Lower leg skin (tissue), 3 donors: ENCODE results near the gene ZC3H18.

Experiments
- CTCF ChIP-seq, 3 donors: fragments of 450-650 bp; IDR thresholded peaks; one replicate each; pipeline ENCODE4 v1.5.1; 2016; ENCODE audit warnings: antibody characterized with exemption in 3 of 3, mild to moderate bottlenecking in 3 of 3, moderate library complexity in 2 of 3
- POLR2A ChIP-seq, 2 donors: fragments of 450-650 bp; IDR thresholded peaks; one replicate each; pipeline ENCODE4 v1.6.1; 2016 to 2017; ENCODE audit warnings: antibody characterized with exemption in 2 of 2, mild to moderate bottlenecking in 1 of 2, moderate library complexity in 1 of 2

DNA sequence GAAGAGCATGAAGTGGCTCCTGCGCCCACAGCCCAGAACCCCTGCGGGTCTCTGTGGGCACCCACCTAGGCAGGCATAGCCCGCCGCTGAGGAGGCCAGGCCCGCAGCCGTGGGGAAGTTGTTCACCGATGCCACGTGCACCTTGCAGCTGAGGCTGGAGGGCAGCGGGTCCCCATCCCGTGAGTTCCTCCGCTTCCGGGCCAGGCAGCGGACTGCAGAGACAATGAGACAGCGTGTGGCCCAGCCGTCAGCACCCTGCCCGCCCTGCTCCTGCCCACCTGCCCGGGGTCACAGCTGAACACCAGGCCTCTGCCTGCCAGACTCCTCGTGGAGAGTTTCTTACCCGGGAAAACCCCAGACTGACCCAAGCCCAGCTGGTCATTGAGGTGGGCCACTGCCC lies 87.2 kb downstream of the ZC3H18 start:
- TF ChIP-seq POLR2A (IDR thresholded peaks at IDR 0.05) (no peak), CTCF (IDR thresholded peaks at IDR 0.05) (no peak)
